Adrenal gland (tissue), 5 donors: Measurements from ENCODE around the gene GPR62.

Source experiments
- POLR2A ChIP-seq, 2 donors: fragments of 450-650 bp; IDR thresholded peaks; one replicate each; pipeline ENCODE4 v1.6.1; 2017; ENCODE audit warnings: antibody characterized with exemption in 2 of 2, mild to moderate bottlenecking in 2 of 2, moderate library complexity in 1 of 2
- TF ChIP-seq, protein P1 (sequence below), 6 experiments: fragments of 450-650 bp in 4 of 6; fragments of 200-600 bp in 2 of 6; sonication (generic) in 1 of 6; IDR thresholded peaks; 1 replicate in 5 of 6; 2 replicates in 1 of 6; pipeline versions ENCODE4 v1.5.1 to v1.8.0; 2016 to 2021; ENCODE audit warnings: antibody characterized with exemption in 6 of 6, mild to moderate bottlenecking in 2 of 6, moderate library complexity in 1 of 6
- donor health status: DM: no; HTN: no; CAD: no.

DNA sequence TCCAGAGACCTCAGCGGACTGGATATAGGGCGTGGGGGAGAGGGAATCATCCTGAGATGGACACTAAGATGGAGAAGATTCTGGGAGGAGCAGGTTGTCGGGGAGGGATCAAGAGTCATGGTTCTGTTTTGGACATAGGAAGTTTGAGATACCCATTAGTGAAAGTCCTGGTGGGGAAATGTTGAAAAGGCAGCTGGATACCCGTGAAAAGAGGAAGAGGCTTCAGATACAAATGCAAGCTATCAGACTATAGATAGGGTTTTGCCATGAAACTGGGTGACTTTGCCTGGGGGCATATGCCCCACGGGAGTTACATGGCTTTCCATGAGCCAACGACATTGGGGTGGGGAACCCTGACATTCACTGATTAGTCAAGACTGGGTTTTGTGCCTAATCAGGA, 1.1 kb upstream of the GPR62 start:
- TF ChIP-seq, protein P1, sequence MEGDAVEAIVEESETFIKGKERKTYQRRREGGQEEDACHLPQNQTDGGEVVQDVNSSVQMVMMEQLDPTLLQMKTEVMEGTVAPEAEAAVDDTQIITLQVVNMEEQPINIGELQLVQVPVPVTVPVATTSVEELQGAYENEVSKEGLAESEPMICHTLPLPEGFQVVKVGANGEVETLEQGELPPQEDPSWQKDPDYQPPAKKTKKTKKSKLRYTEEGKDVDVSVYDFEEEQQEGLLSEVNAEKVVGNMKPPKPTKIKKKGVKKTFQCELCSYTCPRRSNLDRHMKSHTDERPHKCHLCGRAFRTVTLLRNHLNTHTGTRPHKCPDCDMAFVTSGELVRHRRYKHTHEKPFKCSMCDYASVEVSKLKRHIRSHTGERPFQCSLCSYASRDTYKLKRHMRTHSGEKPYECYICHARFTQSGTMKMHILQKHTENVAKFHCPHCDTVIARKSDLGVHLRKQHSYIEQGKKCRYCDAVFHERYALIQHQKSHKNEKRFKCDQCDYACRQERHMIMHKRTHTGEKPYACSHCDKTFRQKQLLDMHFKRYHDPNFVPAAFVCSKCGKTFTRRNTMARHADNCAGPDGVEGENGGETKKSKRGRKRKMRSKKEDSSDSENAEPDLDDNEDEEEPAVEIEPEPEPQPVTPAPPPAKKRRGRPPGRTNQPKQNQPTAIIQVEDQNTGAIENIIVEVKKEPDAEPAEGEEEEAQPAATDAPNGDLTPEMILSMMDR (IDR thresholded peaks at IDR 0.05), result no peak
- no peak for TF ChIP-seq POLR2A (IDR thresholded peaks at IDR 0.05)
